Fibroblast of upper back skin (primary cell): ENCODE results near the gene KIF26B.
A peak's percentile ranks its signal among the peaks of the same experiment; 100 is the strongest.

Experiments used
- DNase-seq: peaks from one replicate; pipeline ENCODE4 v3.0.0-alpha.2; 2013

The KIF26B gene

DNA sequence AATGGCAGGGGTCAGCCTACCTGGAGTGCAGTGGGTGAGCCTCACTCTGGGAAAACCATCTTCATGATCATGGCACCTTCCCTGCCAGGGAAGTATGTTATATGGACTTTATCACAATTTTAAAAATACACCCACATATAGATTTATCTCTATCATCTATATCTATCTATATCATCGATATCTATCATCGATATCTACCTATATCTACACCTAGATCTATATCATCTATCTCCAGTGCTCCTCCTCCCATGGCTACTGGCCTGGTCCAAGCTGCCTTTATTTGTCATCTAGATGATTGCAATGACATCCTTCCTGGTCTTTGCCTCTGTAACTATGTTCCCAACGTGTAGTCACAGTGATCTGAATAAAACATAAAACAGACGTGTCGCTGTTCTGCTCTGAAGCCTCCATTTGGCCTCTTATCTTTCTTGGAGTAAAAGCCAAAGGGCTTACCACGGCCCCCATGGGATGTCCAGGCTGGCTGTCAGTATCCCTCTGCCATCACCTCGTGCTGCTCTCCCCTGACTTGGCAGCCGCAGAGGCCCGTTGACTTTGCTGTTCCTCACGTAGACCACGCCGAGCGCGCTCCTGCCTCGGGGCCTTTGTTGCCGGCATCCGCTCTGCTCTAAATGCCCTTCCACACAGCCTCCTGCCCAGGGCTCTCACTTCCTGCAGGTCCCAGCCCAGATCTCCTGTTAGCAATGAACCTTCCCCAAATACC lies 20.6 kb upstream of the KIF26B start:
- DNase-seq: no peak

DNA sequence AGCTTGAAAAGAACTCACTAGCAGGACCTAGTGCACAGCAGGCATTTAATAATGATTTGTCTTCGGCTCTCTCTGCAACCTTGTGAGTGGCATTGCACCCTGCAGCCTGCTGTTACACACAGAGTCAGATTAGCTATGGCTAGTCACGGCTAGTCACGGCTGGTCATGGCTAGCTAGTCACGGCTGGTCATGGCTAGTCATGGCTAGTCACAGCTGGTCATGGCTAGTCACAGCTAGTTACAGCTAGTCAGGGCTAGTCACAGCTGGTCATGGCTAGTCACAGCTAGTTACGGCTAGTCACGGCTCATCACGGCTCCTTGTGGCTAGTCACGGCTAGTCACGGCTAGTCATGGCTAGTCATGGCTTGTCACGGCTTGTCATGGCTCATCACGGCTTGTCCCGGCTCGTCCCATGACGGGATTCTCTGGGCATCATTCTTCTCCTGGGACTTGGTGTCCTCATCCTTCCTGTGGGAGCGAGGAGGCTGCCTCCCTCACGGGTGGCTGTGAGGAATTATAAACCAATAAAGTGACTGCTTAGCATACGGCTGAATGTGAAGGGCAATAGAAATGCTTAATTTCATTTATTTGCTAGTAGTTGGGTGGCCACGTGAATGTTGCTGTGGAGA lies 12.5 kb upstream of the KIF26B start:
- no peak for DNase-seq

DNA sequence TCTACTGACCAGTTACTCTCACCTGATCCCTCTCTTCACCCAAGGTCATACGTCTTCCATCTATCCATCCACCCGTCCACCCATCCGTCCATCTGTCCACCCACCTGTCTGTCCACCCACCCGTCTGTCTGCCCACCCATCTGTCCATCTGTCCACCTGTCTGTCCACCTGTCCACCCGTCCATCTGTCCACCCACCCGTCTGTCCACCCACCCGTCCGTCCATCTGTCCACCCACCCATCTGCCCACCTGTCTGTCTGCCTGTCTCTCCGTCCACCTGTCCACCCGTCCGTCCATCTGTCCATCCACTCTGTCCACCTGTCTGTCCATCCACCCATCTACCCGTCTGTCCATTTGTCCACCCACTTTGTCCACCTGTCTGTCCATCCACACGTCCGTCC lies 11.8 kb upstream of the KIF26B start:
- no peak for DNase-seq

DNA sequence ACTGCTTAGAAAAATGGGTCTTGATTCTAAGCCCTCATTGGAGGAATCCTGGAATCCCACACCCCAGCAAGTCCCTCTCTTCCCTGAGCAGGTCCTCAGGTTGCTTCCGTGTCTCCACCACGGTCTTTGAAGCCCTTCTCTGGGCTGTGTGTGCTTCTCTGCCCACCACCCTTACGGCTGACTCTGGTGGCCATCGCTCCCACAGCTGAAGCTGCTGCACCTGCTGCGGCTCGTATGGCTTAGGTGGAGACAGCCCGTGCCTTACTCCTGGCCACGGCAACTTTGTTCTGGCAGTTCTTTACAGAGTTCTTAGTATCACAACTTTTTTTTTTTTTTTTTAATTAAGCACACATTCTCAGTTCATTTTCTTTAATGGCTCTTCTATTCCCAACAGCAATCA lies 10.9 kb upstream of the KIF26B start:
- no peak for DNase-seq

DNA sequence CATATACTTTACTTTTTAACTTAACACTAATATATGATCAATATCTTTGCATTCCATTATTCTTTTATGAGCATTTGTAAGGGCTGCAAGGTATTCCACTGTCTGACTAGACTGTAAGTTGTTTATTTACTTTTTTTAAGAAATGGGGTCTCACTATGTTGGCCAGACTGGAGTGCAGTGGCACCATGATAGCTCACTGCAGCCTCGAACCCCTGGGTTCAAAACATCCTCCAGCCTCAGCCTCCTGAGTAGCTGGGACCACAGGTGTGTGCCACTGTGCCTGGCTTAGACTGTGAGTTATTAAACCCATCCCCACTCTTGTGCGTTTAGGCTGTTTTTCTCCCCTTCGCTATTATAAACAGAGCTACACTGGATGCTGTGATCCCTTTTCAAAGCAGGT lies 6.7 kb upstream of the KIF26B start:
- no peak for DNase-seq

DNA sequence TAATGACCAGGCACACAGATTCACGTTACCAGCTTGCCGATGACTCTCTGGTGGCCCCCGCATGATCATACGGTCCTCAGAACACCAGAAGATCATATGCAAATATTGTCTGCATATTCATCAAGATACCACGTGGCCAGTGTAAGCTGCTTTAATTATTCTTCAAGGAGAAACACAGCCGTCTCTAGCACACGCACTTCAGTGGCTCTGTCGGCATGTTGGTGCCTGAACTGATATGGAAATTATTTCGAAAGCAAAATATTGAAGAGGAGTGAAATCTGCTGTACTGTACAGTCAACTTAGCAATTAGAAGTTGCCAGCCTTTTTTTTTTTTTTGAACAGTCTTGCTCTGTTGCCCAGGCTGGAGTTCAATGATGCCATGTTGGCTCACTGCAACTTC lies 5.9 kb upstream of the KIF26B start:
- no peak for DNase-seq

GRCh38 chr1:245153081-245153551 lies 1.7 kb upstream of the KIF26B start:
- DNase-seq: peak; percentile 84

DNA sequence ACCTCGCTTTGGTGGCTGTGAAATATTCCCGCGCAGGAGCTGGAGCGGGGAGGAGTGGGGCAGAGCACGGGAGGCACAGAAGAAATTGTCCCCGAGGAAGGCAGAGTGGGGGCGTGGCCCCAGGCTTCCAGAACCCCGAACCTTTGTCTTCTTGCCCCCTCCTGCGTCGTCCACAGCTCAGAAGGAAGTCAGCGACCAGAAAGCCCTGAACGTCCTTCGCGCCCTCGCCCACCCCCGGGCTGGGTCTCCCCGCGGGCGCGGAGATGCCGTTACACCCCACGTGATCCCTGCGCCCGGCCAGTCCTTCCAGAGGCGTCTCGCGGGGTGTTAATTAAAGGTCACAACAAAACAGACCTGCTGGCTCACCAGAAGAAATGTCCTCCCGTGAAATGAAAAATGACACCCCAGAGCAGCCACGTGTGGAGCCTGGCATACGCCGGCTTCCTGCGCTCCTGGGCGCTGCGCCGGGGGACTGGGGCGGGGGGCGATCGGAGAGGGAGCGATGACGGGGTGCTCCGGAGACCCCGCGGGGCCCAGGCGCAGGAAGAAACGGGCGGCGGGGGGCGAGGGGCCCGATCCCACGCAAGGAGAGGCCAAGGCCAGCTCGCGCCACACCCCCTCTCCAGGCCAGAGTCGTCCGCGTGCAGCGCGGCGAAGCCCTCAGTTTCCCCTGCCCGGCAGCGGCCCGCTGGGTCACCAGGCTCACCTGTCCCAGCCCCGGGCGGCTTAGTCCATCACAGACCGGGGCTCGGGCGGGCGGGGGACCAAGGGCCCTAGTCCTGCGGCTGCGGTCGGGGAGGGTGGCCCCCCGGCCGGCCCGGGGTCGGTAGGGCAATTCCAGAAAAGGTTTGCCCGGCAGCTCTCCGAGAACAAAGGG lies 995 bp upstream of the KIF26B start:
- DNase-seq: no peak

GRCh38 chr1:245155272-245156040 lies 671 bp downstream of the KIF26B start:
- peak; percentile 27 for DNase-seq

GRCh38 chr1:245156041-245156735 lies 1.4 kb downstream of the KIF26B start:
- DNase-seq: peak; percentile 78

DNA sequence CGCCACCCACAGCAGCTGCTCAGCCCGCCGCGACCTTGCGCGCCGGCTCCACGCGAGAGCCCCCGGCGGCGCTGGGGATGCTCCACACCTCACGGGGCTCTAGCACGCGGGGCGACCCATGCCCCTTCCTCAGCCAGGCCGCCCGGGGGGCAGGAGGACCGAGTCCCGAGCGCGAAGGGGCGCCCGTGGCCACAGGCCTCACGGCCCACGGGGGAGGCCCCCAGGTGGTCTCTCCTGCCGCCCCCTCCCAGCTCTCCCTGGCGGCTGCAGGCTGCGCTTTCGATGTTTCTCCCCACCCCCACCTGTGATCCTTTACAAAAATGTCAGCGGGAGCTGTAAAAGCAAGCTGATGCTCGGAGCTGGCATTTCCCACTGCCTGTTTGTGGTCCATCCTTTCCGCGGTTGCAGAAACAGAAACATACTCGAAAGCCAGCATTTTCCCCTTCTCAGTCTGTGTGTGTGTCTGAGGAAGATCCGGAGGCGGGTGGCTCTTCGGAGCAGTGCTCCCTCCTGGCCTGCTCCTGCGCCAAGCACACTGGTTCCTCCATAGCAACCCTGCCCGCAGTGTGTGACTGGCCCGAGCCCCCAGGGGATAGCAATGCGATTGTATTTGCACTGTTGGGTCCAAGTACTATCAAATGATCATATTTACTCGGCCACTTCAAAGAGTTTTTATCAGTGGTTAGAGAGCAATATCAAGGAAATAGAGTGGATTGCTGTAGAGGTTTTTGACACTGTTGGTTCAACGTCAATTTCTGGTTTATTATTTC lies 2.1 kb downstream of the KIF26B start:
- DNase-seq: peak; percentile 50

DNA sequence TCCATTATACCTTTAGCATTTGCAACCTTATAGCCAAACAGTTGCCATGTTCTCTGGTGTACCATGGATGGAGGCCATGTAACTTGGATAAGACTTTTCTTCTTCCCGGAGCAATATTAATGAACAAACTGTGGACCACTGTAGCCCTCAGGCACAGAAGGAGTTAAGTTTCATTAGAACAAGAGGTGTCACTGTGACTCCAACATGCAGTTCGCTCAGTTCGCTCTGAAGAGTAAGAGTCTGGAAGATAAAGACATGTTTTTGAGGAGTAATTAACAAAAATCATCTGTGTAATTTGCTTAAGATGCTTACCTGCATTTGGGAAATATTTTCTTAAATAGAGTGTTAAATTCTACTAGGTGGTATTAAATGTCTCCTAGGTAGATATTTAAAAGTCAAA lies 4.1 kb downstream of the KIF26B start:
- no peak for DNase-seq

GRCh38 chr1:245160288-245160687 lies 5.5 kb downstream of the KIF26B start:
- no peak for DNase-seq

GRCh38 chr1:245160741-245161400 lies 6.1 kb downstream of the KIF26B start:
- no peak for DNase-seq

- DNase-seq: no peak
Observed at GRCh38 chr1:245161866-245162265, 7.1 kb downstream of the KIF26B start.

- DNase-seq: peak; percentile 39
Observed at GRCh38 chr1:245166471-245166885, 11.7 kb downstream of the KIF26B start.

GRCh38 chr1:245168086-245168485 lies 13.3 kb downstream of the KIF26B start:
- no peak for DNase-seq

DNA sequence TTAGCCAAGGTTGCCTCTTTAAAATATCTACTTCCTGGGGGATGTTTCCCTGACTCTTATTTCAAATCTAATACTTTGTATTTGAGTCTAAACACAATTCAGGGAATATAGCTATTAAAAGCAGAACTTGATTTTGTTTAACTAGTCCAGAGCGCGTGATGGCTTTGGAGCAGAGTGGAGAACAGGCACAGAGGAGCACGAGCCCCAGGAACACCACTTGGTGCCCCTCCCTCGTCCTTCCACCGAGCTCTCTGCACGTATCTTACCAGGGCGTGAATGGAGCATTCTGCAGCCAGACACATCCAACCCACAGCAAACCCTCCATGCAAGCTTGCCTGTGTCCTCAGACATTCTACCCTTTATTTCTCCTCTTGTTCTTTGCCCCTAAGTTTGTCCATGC lies 14.1 kb downstream of the KIF26B start:
- no peak for DNase-seq

DNA sequence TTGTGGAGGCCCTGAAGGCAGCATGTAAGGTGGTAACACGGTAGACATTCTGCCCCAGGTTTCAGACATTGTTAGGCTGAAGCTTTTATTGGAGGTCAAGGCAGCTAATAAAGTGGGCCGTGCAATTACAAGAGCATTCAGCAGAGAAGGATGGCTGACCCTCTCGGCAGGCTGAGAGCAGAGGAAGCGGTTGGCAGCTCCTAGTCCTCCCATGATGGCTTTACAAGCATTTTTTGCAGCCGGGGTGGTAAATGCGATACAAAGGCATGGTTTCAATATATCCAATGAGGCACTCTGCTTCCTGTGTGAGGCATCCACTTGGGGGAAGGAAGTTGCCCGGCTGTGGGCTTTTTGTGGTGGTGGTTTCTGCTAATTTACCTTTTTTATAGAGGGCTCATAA lies 14.6 kb downstream of the KIF26B start:
- no peak for DNase-seq

GRCh38 chr1:245172026-245172425 lies 17.2 kb downstream of the KIF26B start:
- DNase-seq: no peak

DNA sequence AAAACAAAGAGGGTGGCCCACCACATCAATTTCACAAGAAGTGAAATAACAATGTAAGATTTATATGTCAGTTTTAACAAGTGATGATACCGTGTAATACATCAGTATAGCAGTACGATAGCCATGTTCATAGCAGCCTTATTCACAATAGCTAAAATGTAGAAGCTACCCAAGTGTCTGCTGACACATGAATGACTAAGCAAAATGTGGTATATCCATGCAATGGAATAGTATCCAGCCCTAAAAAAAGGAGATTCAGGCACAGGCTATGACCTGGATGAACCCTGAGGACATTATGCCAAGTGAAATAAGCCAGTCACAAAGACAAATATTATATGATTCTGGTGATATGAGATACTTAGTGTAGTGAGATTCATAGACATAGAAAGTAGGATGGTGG lies 18.0 kb downstream of the KIF26B start:
- no peak for DNase-seq
